OCI-LY1 (cell line): ENCODE data around the gene DOCK4.

Experiments
- H2AFZ ChIP-seq: fragments of 200-600 bp; sonication (generic), shearing (Covaris generic); 2 replicates; pipeline ENCODE4 v1.6.0; 2014; ENCODE audit warnings: antibody characterized with exemption, mild to moderate bottlenecking, low read length
- H3F3A ChIP-seq: fragments of 200-600 bp; sonication (generic), shearing (Covaris generic); 2 replicates; pipeline ENCODE4 v1.6.0; 2014; ENCODE audit warnings: mild to moderate bottlenecking, antibody characterized with exemption, low read length, moderate library complexity; ENCODE audit not compliant: insufficient read depth
- H3K27ac ChIP-seq: fragments of 200-600 bp; sonication (generic); 2 replicates; pipeline ENCODE4 v1.5.1; 2014; ENCODE audit warnings: low read length, mixed run types, mild to moderate bottlenecking, low read depth; ENCODE audit not compliant: poor library complexity, severe bottlenecking
- H3K27me3 ChIP-seq: fragments of 200-600 bp; sonication (generic); 2 replicates; pipeline ENCODE4 v1.6.0; 2014; ENCODE audit warnings: antibody characterized with exemption, mild to moderate bottlenecking, low read length, moderate library complexity; ENCODE audit not compliant: insufficient read depth
- H3K36me3 ChIP-seq: fragments of 200-600 bp; sonication (generic); 2 replicates; pipeline ENCODE4 v1.6.1; 2014; ENCODE audit warnings: mild to moderate bottlenecking, antibody characterized with exemption, low read length, moderate library complexity, mixed read lengths; ENCODE audit not compliant: insufficient read depth
- H3K4me1 ChIP-seq: fragments of 200-600 bp; sonication (generic); 2 replicates; pipeline ENCODE4 v1.5.1; 2014; ENCODE audit warnings: mild to moderate bottlenecking, low read length, moderate library complexity; ENCODE audit not compliant: insufficient read depth, severe bottlenecking
- H3K4me2 ChIP-seq: fragments of 200-600 bp; sonication (generic), shearing (Covaris generic); 2 replicates; pipeline ENCODE4 v1.6.1; 2014; ENCODE audit warnings: low read length
- H3K4me3 ChIP-seq: fragments of 200-600 bp; sonication (generic); 2 replicates; pipeline ENCODE4 v1.5.1; 2014; ENCODE audit warnings: low read length, low read depth, mild to moderate bottlenecking, mixed read lengths; ENCODE audit not compliant: poor library complexity, severe bottlenecking
- H3K79me2 ChIP-seq: fragments of 200-600 bp; shearing (Covaris generic); 2 replicates; pipeline ENCODE4 v1.6.1; 2016; ENCODE audit warnings: mixed run types, low read length, mixed read lengths; ENCODE audit not compliant: insufficient read depth
- H3K9ac ChIP-seq: fragments of 200-600 bp; sonication (generic), shearing (Covaris generic); 2 replicates; pipeline ENCODE4 v1.6.1; 2014; ENCODE audit warnings: mild to moderate bottlenecking, low read length, mixed read lengths
- H3K9me2 ChIP-seq: fragments of 200-600 bp; sonication (generic), shearing (Covaris generic); 2 replicates; pipeline ENCODE4 v1.6.1; 2014; ENCODE audit warnings: low read depth, mild to moderate bottlenecking, low read length, mixed read lengths
- H3K9me3 ChIP-seq: fragments of 200-600 bp; shearing (Covaris generic); 2 replicates; pipeline ENCODE4 v1.6.1; 2014; ENCODE audit warnings: low read length, mixed read lengths
- H4K20me1 ChIP-seq: fragments of 200-600 bp; sonication (generic), shearing (Covaris generic); 2 replicates; pipeline ENCODE4 v1.6.0; 2016; ENCODE audit warnings: mild to moderate bottlenecking, low read length; ENCODE audit not compliant: insufficient read depth
- CTCF ChIP-seq: fragments of 200-600 bp; sonication (generic), shearing (Covaris generic); IDR thresholded peaks from 2 replicates; pipeline ENCODE4 v1.5.1; 2017; ENCODE audit warnings: mild to moderate bottlenecking, antibody characterized with exemption, low read length, moderate library complexity, mixed read lengths
- EZH2 ChIP-seq: fragments of 200-600 bp; sonication (generic), shearing (Covaris generic); IDR thresholded peaks from 2 replicates; pipeline ENCODE4 v1.8.0; 2017; ENCODE audit warnings: borderline replicate concordance, mixed run types, mild to moderate bottlenecking, antibody characterized with exemption, low read length, moderate library complexity, mixed read lengths

Gene DOCK4

GRCh38 chr7:111690364-111691111 is 515.7 kb downstream of the DOCK4 start:
- TF ChIP-seq CTCF (no peak), EZH2 (no peak)
- Histone ChIP-seq H2AFZ (no peak overlapping the region), H3K9ac (no peak overlapping the region), H3K79me2 (no peaks in the 10 kb centered on the region), H3K36me3 (no peaks in the 10 kb centered on the region), H3F3A (no peaks in the 10 kb centered on the region), H3K9me2 (no peaks in the 10 kb centered on the region), H3K27me3 (no peaks in the 10 kb centered on the region), H3K27ac (no peak overlapping the region), H3K4me3 (no peak overlapping the region), H3K4me1 (no peaks in the 10 kb centered on the region), H3K9me3 (no peaks in the 10 kb centered on the region), H3K4me2 (no peak overlapping the region), H4K20me1 (no peaks in the 10 kb centered on the region)

GRCh38 chr7:111685349-111685748 is 520.9 kb downstream of the DOCK4 start:
- no peak overlapping the region for H3K9ac ChIP-seq
- H3F3A ChIP-seq: no peaks in the 10 kb centered on the region
- H3K27me3 ChIP-seq: no peaks in the 10 kb centered on the region; the same call in 1 of the 2 replicates
- H3K4me3 ChIP-seq: no peak overlapping the region
- no peak overlapping the region for H3K4me2 ChIP-seq
- no peaks in the 10 kb centered on the region for H3K4me1 ChIP-seq
- no peaks in the 10 kb centered on the region for H3K9me3 ChIP-seq
- TF ChIP-seq EZH2: no peak
- TF ChIP-seq CTCF: no peak
- no peaks in the 10 kb centered on the region for H4K20me1 ChIP-seq
- no peak overlapping the region for H2AFZ ChIP-seq
- no peaks in the 10 kb centered on the region for H3K36me3 ChIP-seq
- no peaks in the 10 kb centered on the region for H3K79me2 ChIP-seq
- H3K9me2 ChIP-seq: no peaks in the 10 kb centered on the region
- H3K27ac ChIP-seq: no peak overlapping the region

- no peaks in the 10 kb centered on the region for H3K79me2 ChIP-seq
- H3F3A ChIP-seq: no peaks in the 10 kb centered on the region
- no peaks in the 10 kb centered on the region for H3K9me3 ChIP-seq
- H3K9me2 ChIP-seq: no peaks in the 10 kb centered on the region
- H4K20me1 ChIP-seq: no peaks in the 10 kb centered on the region
- no peak overlapping the region for H2AFZ ChIP-seq
- H3K36me3 ChIP-seq: no peaks in the 10 kb centered on the region
- H3K27me3 ChIP-seq: no peaks in the 10 kb centered on the region; the same call in 1 of the 2 replicates
- TF ChIP-seq CTCF (no peak), EZH2 (no peak)
- H3K9ac ChIP-seq: no peak overlapping the region
- no peak overlapping the region for H3K4me3 ChIP-seq
- H3K4me2 ChIP-seq: no peak overlapping the region
- H3K27ac ChIP-seq: no peak overlapping the region
- H3K4me1 ChIP-seq: no peaks in the 10 kb centered on the region
Measured at GRCh38 chr7:111682588-111683340, 523.4 kb downstream of the DOCK4 start.
